DND-41 (cell line): ENCODE measurements around the gene COA1.

Experiments
- ATAC-seq: fragments of 200-7000 bp; cut with Tn5 transposase; 3 replicates; pipeline ENCODE4 v1.9.1; 2021; ENCODE audit warnings: low read depth; ENCODE audit not compliant: insufficient read depth
- DNase-seq: peaks from one replicate; pipeline ENCODE4 v3.0.0-alpha.2; 2020
- H2AFZ ChIP-seq: 2 replicates; pipeline ENCODE4 v1.6.0; 2012; ENCODE audit warnings: low read depth, low read length
- H3K27ac ChIP-seq: 2 replicates; pipeline ENCODE4 v1.5.1; 2012; ENCODE audit warnings: low read length, inconsistent platforms
- H3K27me3 ChIP-seq: fragments of 200-600 bp; sonication (generic); 2 replicates; pipeline ENCODE4 v1.6.0; 2012; ENCODE audit warnings: low read length, mild to moderate bottlenecking, inconsistent platforms; ENCODE audit not compliant: insufficient read depth, poor library complexity
- H3K36me3 ChIP-seq: 2 replicates; pipeline ENCODE4 v1.5.1; 2012; ENCODE audit warnings: low read length, inconsistent platforms; ENCODE audit not compliant: insufficient read depth
- H3K4me1 ChIP-seq: 2 replicates; pipeline ENCODE4 v1.5.1; 2012; ENCODE audit warnings: mild to moderate bottlenecking, low read length; ENCODE audit not compliant: insufficient read depth
- H3K4me2 ChIP-seq: 2 replicates; pipeline ENCODE4 v1.6.0; 2012; ENCODE audit warnings: mild to moderate bottlenecking, moderate library complexity, low read length, inconsistent platforms; ENCODE audit not compliant: insufficient read depth
- H3K4me3 ChIP-seq, 2 experiments: fragments of 200-600 bp in 1 of 2; shearing (Covaris generic) in 1 of 2; 2 replicates each; pipeline ENCODE4 v1.5.1; 2012 to 2016; ENCODE audit warnings: inconsistent platforms in 2 of 2, low read length in 2 of 2, mild to moderate bottlenecking in 2 of 2, low read depth in 1 of 2, moderate library complexity in 1 of 2
- H3K79me2 ChIP-seq: 2 replicates; pipeline ENCODE4 v1.6.0; 2012; ENCODE audit warnings: low read length, inconsistent platforms; ENCODE audit not compliant: insufficient read depth
- H3K9ac ChIP-seq: 2 replicates; pipeline ENCODE4 v1.6.0; 2012; ENCODE audit warnings: low read depth, mild to moderate bottlenecking, inconsistent platforms, low read length, moderate library complexity
- H3K9me3 ChIP-seq: 2 replicates; pipeline ENCODE4 v1.5.1; 2012; ENCODE audit warnings: low read length, moderate library complexity, mild to moderate bottlenecking, inconsistent platforms; ENCODE audit not compliant: insufficient read depth, severe bottlenecking
- H4K20me1 ChIP-seq: 2 replicates; pipeline ENCODE4 v1.6.0; 2012; ENCODE audit warnings: low read length; ENCODE audit not compliant: insufficient read depth
- EZH2 ChIP-seq: IDR thresholded peaks from 3 replicates; pipeline ENCODE4 v1.6.1; 2012; ENCODE audit warnings: borderline replicate concordance, low read depth, mild to moderate bottlenecking, moderate library complexity, low read length, inconsistent platforms; ENCODE audit not compliant: severe bottlenecking
- TF ChIP-seq, protein P1 (sequence below): IDR thresholded peaks from 2 replicates; pipeline ENCODE4 v1.5.1; 2012; ENCODE audit warnings: borderline replicate concordance, low read length, moderate library complexity, mild to moderate bottlenecking; ENCODE audit not compliant: poor library complexity, severe bottlenecking; ENCODE audit errors: extremely low read depth

Gene COA1

GRCh38 chr7:43679210-43680068, 49.9 kb downstream of the COA1 start:
- ATAC-seq (no peak), DNase-seq (no peak)
- H3K27ac ChIP-seq = no peak overlapping the region
- H3K4me1 ChIP-seq = 0 out of 2 replicates have a peak, but pooled peaks cover 3% of the 10 kb centered on the region
- no peak overlapping the region for H3K4me2 ChIP-seq
- TF ChIP-seq, protein P1, sequence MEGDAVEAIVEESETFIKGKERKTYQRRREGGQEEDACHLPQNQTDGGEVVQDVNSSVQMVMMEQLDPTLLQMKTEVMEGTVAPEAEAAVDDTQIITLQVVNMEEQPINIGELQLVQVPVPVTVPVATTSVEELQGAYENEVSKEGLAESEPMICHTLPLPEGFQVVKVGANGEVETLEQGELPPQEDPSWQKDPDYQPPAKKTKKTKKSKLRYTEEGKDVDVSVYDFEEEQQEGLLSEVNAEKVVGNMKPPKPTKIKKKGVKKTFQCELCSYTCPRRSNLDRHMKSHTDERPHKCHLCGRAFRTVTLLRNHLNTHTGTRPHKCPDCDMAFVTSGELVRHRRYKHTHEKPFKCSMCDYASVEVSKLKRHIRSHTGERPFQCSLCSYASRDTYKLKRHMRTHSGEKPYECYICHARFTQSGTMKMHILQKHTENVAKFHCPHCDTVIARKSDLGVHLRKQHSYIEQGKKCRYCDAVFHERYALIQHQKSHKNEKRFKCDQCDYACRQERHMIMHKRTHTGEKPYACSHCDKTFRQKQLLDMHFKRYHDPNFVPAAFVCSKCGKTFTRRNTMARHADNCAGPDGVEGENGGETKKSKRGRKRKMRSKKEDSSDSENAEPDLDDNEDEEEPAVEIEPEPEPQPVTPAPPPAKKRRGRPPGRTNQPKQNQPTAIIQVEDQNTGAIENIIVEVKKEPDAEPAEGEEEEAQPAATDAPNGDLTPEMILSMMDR = no peak
- no peak for TF ChIP-seq EZH2
- H3K79me2 ChIP-seq = peaks cover 98% of the 10 kb centered on the region
- no peak overlapping the region for H3K9ac ChIP-seq
- H3K27me3 ChIP-seq = no peaks in the 10 kb centered on the region
- H3K4me3 ChIP-seq = no peak overlapping the region
- no peak overlapping the region for H2AFZ ChIP-seq
- H3K9me3 ChIP-seq = no peaks in the 10 kb centered on the region
- no peaks in the 10 kb centered on the region for H3K36me3 ChIP-seq
- H4K20me1 ChIP-seq = peaks cover 32% of the 10 kb centered on the region

- 0 out of 2 replicates have a peak, but pooled peaks cover 3% of the 10 kb centered on the region for H3K4me1 ChIP-seq
- no peaks in the 10 kb centered on the region for H3K9me3 ChIP-seq
- no peak for ATAC-seq
- no peak overlapping the region for H3K4me2 ChIP-seq
- H4K20me1 ChIP-seq = peaks cover 28% of the 10 kb centered on the region; the same call in 1 of the 2 replicates
- no peaks in the 10 kb centered on the region for H3K27me3 ChIP-seq
- TF ChIP-seq EZH2 = no peak
- TF ChIP-seq, protein P1 = no peak
- no peak overlapping the region for H3K4me3 ChIP-seq
- H3K27ac ChIP-seq = no peak overlapping the region
- H2AFZ ChIP-seq = no peak overlapping the region
- H3K9ac ChIP-seq = no peak overlapping the region
- DNase-seq = no peak
- no peaks in the 10 kb centered on the region for H3K36me3 ChIP-seq
- peaks cover 98% of the 10 kb centered on the region for H3K79me2 ChIP-seq
Measured at GRCh38 chr7:43678315-43678714, 51.0 kb downstream of the COA1 start.

DNA sequence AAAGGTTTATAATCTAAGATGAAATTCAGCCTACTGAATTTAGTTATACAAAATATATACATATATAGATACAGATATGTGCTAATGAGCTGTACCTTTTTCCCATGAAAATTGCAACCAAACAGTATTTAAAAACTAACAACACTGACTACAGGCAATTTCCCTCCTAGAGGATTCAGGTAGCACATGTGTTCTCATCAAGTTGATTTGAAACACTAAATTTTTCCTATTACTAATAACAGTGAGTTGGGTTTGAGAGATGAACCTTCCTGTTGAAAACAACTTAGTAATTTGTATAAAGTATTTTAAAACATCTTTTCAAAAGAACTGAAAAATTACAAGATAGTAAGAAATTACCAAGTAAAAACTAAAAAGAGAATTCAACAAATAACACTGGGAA, 51.5 kb downstream of the COA1 start:
- no peak for ATAC-seq
- Histone ChIP-seq H3K4me2 (no peak overlapping the region), H2AFZ (no peak overlapping the region), H3K9ac (no peak overlapping the region), H3K27me3 (no peaks in the 10 kb centered on the region), H4K20me1 (peaks cover 26% of the 10 kb centered on the region; the same call in 1 of the 2 replicates), H3K9me3 (no peaks in the 10 kb centered on the region), H3K4me3 (no peak overlapping the region), H3K36me3 (no peaks in the 10 kb centered on the region), H3K79me2 (peaks cover 98% of the 10 kb centered on the region), H3K27ac (no peak overlapping the region), H3K4me1 (0 out of 2 replicates have a peak, but pooled peaks cover 3% of the 10 kb centered on the region)
- no peak for DNase-seq
- TF ChIP-seq, protein P1 = no peak
- no peak for TF ChIP-seq EZH2
